GM12892 (cell line): ENCODE measurements around the gene RXRA.

Experiments used
- POLR2A ChIP-seq: IDR thresholded peaks from 2 replicates; pipeline ENCODE4 v1.6.1; 2011; ENCODE audit warnings: low read depth, low read length, control low read depth
- TAF1 ChIP-seq: IDR thresholded peaks from 2 replicates; pipeline ENCODE4 v1.6.1; 2011; ENCODE audit warnings: low read depth, mild to moderate bottlenecking, control low read depth, low read length, borderline replicate concordance

DNA sequence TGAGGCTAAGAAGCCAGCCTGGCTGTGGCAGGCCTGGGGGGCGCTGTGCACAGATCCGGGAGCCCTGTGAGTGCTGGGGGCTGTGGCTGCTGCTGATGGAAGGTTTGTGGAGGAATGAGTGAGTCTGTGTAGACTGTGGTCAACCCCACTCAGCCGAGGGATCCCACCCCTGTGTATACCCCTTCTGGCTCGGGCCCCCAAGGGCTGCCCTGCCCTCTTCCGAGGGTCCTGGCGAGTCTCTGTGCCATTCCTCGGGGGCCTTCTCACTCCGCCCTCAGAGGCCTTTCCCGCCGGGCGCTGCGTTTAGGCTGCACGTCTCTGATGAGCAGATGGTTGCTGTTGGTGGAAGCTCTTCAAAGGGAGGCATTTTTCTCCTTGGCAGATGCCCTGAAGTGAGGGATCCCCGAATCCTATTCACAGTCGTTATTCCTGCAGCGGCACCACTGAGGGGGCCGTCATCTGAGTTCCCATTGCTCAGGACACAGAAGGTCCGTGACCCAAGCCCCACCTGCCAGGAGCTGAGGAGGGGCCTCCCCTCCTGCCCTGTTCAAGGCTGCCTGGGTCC is 94.1 kb downstream of the RXRA start:
- no peak for TF ChIP-seq TAF1
- no peak for TF ChIP-seq POLR2A
